Astrocyte of the spinal cord (primary cell): ENCODE measurements around the gene ITGAV.

Experiments
- DNase-seq: peaks from one replicate; pipeline ENCODE4 v3.0.0; 2011; ENCODE audit warnings: low read depth, low spot score
- H3K4me3 ChIP-seq: 2 replicates; pipeline ENCODE4 v1.5.1; 2011; ENCODE audit warnings: low read depth, mild to moderate bottlenecking, low read length, moderate library complexity
- in situ Hi-C: cut with HindIII; loops from 2 replicates; pipeline ENCODE4 v1.10.0; 2017; ENCODE audit warnings: low sequenced_read_pairs
- TF ChIP-seq, protein P1 (sequence below): IDR thresholded peaks from 2 replicates; pipeline ENCODE4 v1.5.1; 2012; ENCODE audit warnings: low read depth, mild to moderate bottlenecking, low read length, inconsistent platforms

Gene ITGAV

DNA sequence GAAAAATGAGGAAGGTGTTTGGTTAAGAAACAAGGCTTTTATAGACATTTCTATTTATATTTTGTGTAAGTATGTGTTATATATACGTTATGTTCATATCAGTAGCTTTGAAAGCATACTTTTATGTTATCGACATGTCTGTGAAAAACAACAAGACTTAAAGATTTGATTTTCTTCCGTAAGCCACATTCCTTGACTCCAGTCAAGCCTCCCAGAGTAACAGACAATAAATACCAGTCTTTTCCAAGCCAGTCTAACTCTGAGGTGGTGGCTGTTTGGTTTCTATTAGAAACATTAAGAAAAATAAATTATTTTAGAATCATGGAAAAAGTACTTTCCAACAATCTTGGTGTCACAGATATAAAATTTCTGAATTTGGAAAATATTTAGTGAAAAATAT, 16.3 kb upstream of the ITGAV start:
- in situ Hi-C loops: no loop called here
- TF ChIP-seq, protein P1, sequence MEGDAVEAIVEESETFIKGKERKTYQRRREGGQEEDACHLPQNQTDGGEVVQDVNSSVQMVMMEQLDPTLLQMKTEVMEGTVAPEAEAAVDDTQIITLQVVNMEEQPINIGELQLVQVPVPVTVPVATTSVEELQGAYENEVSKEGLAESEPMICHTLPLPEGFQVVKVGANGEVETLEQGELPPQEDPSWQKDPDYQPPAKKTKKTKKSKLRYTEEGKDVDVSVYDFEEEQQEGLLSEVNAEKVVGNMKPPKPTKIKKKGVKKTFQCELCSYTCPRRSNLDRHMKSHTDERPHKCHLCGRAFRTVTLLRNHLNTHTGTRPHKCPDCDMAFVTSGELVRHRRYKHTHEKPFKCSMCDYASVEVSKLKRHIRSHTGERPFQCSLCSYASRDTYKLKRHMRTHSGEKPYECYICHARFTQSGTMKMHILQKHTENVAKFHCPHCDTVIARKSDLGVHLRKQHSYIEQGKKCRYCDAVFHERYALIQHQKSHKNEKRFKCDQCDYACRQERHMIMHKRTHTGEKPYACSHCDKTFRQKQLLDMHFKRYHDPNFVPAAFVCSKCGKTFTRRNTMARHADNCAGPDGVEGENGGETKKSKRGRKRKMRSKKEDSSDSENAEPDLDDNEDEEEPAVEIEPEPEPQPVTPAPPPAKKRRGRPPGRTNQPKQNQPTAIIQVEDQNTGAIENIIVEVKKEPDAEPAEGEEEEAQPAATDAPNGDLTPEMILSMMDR: no peak
- no peak overlapping the region for H3K4me3 ChIP-seq
- DNase-seq: no peak

DNA sequence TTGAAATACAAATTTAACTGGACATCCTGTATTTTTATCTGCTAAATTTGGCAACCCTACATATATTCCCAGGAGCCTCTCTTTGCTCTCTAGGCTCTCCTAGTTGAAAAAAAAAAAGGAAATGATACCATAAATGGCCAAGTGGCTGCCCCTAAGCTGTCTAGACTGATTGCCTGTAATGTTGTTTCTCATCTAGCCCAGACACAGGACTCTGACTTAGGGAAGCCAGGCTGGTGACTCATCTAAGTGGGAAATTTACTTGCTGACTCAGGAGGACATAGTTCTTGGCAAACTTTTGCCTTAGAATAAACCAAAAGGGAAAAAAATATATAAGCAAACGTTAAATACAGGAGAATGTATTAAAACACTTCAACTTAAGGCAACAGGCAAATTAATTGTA, 14.6 kb upstream of the ITGAV start:
- in situ Hi-C loops: no loop called here
- peak; percentile 99 for DNase-seq

DNA sequence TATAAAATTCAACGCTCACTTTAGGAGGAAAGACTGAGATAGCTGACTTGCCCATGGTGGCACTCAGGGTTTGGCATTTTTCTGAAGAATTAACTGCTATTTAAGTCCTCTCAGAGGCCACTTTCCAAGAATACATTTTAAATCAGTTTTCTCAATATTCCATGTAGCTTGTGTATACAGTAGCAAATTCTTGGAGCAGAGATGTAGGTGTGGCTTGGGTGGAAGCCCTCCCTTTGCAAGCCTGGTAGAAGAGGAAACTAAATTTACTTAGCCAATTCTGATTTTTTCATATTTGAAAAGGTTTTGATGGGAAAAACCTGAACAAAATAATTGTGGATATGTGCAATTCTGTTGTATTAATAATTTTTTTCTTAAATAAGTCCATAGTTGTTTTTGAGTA, 14.0 kb upstream of the ITGAV start:
- TF ChIP-seq, protein P1: no peak
- in situ Hi-C loops: no loop called here
- H3K4me3 ChIP-seq: no peak overlapping the region
- DNase-seq: peak; percentile 60

More for the DNA sequence above, 14.6 kb upstream of the ITGAV start:
- TF ChIP-seq, protein P1: no peak
- H3K4me3 ChIP-seq: no peak overlapping the region

DNA sequence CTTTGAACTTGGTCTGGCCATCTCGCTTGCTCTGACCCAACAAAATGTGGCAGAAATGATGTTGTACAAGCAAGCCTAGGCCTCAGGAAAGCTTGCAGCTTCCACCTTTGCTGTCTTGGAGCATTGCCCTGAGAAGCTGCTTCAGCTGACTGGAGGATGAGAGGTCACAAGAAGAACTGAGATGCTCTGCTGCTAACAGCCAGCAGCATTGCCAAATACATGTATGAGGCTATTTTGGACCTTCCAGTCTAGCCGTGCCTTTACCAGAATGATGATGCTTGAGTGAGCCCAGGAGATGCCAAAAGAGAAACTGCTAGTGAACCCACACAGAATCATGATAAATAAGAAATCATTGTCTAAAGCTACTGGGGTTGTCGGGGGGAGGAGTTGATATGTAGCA, 13.2 kb upstream of the ITGAV start:
- no peak overlapping the region for H3K4me3 ChIP-seq
- DNase-seq: peak; percentile 55
- TF ChIP-seq, protein P1: no peak
- in situ Hi-C loops: no loop called here

DNA sequence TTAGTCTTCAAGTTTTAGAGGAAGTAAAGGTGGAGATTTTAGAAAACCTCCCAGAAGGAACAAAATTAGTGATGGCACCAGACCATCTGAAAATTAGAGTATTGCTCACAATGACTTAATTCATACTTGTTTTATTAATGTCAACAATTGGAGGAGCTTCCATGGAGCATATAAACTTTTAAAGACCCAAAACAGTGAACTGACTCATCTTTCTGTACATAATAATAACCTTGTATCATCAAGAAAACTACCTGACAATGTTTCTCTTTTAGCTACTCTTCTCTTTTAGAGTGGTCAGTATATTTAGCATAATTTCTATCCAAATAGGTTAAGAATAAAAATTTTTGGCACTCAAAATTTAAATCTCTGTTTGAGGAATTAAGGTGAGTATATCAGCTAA, 7.2 kb upstream of the ITGAV start:
- in situ Hi-C loops: no loop called here
- DNase-seq: no peak
- TF ChIP-seq, protein P1: no peak

DNA sequence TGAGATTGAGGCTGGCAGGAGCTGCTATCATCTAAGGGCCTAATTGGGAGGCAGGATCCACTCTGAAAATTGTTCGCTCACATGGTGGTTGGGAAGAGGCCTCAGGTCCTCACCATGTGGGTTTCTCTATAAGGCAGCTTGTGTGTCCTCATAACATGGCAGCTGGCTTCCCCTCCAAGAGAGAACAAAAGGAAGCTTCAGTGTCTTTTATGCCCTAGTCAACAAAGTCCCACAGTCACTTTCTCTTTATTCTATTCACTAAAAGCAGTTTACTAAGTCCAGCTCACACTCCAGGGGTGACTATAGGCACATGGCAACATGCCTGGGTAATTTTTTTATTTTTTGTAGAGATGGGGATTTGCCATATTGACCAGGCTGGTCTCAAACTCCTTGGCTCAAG, 5.8 kb upstream of the ITGAV start:
- no peak overlapping the region for H3K4me3 ChIP-seq
- DNase-seq: no peak
- in situ Hi-C loops: no loop called here
- TF ChIP-seq, protein P1: no peak

More for the DNA sequence above, 7.2 kb upstream of the ITGAV start:
- H3K4me3 ChIP-seq: no peak overlapping the region

DNA sequence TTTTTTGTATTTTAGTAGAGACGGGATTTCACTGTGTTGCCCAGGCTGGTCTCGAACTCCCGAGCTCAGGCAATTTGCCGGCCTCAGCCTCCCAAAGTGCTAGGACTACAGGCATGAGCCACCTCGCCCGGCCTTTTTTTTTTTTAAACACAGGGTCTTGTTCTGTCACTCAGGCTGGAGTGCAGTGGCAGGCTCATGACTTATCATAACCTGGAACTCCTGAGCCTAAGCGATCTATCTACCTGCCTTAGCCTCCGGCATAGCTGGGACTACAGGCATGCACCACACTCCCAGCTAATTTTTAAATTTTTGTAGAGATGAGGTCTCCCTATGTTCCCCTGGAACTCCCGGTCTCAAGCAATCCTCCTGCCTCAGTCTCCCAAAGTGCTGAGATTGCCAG, 1.4 kb upstream of the ITGAV start:
- in situ Hi-C loops: no loop called here
- H3K4me3 ChIP-seq: no peak overlapping the region
- TF ChIP-seq, protein P1: no peak
- DNase-seq: no peak
